Vagina (tissue), 2 donors: ENCODE data around the gene SLC35A3.

Source experiments
- CTCF ChIP-seq, 3 experiments: fragments of 450-650 bp in 2 of 3; fragments of 200-600 bp in 1 of 3; sonication (generic) in 1 of 3; IDR thresholded peaks; one replicate each; pipeline ENCODE4 v1.5.1; 2017 to 2019; ENCODE audit warnings: antibody characterized with exemption in 3 of 3, mild to moderate bottlenecking in 2 of 3, moderate library complexity in 2 of 3
- POLR2A ChIP-seq, 2 donors: fragments of 450-650 bp; IDR thresholded peaks; one replicate each; pipeline ENCODE4 v1.6.1; 2017; ENCODE audit warnings: antibody characterized with exemption in 2 of 2, mild to moderate bottlenecking in 2 of 2, moderate library complexity in 2 of 2

GRCh38 chr1:100077531-100077930 is 107.7 kb downstream of the SLC35A3 start:
- TF ChIP-seq CTCF (IDR thresholded peaks at IDR 0.05) (no peak), POLR2A (IDR thresholded peaks at IDR 0.05) (no peak)
